Spleen (tissue), 7 donors: ENCODE measurements around the gene NFIB.

Experiments used
- CTCF ChIP-seq, 11 experiments: fragments of 200-600 bp in 7 of 11; fragments of 450-650 bp in 4 of 11; sonication (generic) in 4 of 11; IDR thresholded peaks in 8 of 11; conservative IDR thresholded peaks in 3 of 11; 1 replicate in 7 of 11; 2 replicates in 4 of 11; pipeline versions ENCODE4 v1.4.0 to v1.8.0; 2016 to 2021; ENCODE audit warnings: antibody characterized with exemption in 11 of 11, inconsistent platforms in 4 of 11, mild to moderate bottlenecking in 1 of 11
- POLR2A ChIP-seq, 3 donors: fragments of 450-650 bp; IDR thresholded peaks; one replicate each; pipeline ENCODE4 v1.5.1; 2017; ENCODE audit warnings: antibody characterized with exemption in 3 of 3, mild to moderate bottlenecking in 1 of 3
- POLR2AphosphoS5 ChIP-seq, 3 donors: sonication (generic); formaldehyde crosslinking; IDR thresholded peaks; one replicate each; pipeline ENCODE4 v1.5.1; 2017; ENCODE audit warnings: antibody characterized with exemption in 3 of 3
- donor health status: DM: no; HTN: no; CAD: no; lungs with moderate emphysema.
- donor health status: DM: no; HTN: no; CAD: no.
- donor health status: DM: no; HTN: no; CAD: no.

- TF ChIP-seq CTCF (IDR thresholded peaks at IDR 0.05 in 8 of 11, conservative IDR thresholded peaks at IDR 0.05 in 3 of 11) (no peak), POLR2AphosphoS5 (IDR thresholded peaks at IDR 0.05) (no peak), POLR2A (IDR thresholded peaks at IDR 0.05) (no peak)
Observed at GRCh38 chr9:14183001-14183400, 130.9 kb downstream of the NFIB start.
